HepG2 (cell line): ENCODE results near the gene CPNE4. TPM values are rescaled to one million over a fixed set of nuclear protein-coding genes. Genes with fewer than 3 reads are reported as not detected.

Experiments
- ATAC-seq: fragments of 200-7000 bp; cut with Tn5 transposase; 3 replicates; pipeline ENCODE4 v1.9.1; 2020; ENCODE audit warnings: mild to moderate bottlenecking, moderate library complexity
- BruUV-seq: library from RNA; stranded (reverse); fragments of 400-500 nt; replicated peaks from 2 replicates; lab custom pipeline; 2021; lab: Mats Ljungman, UMichigan
- CTCF ChIA-PET: fragments of 300-600 bp; formaldehyde crosslinking; extraction: SDS; loops from one replicate; lab custom pipeline; 2021; ENCODE audit warnings: low total read pairs, inconsistent platforms, low intra/inter-chr PET ratio; lab: Yijun Ruan, JAX
- POLR2A ChIA-PET: fragments of 350-600 bp; sonication (Branson Sonifier 250); formaldehyde crosslinking; loops from one replicate; lab custom pipeline; 2020; ENCODE audit warnings: antibody characterized with exemption, inconsistent platforms; lab: Yijun Ruan, JAX
- DNase-seq: peaks from one replicate; pipeline ENCODE4 v3.0.0-alpha.2; 2015; ENCODE audit warnings: low spot score
- FAIRE-seq: peaks from 3 replicates; lab custom pipeline; 2011; peaks lifted over from hg19 to GRCh38; lab: Jason Lieb, UNC
- H2AFZ ChIP-seq: one replicate; pipeline ENCODE4 v1.6.1; 2011; ENCODE audit warnings: low read length, inconsistent platforms
- H3K27ac ChIP-seq: fragments of 300-600 bp; 3 replicates; pipeline ENCODE4 v1.8.0; 2011; ENCODE audit warnings: mixed run types, mild to moderate bottlenecking, mixed read lengths, low read length, inconsistent platforms; ENCODE audit not compliant: insufficient read depth; ENCODE audit errors: extremely low read length
- H3K27me3 ChIP-seq, 2 experiments: fragments of 200-600 bp in 1 of 2; 2 replicates in 1 of 2; 3 replicates in 1 of 2; pipeline versions ENCODE4 v1.6.0 to v1.8.0; 2011; ENCODE audit warnings: low read length in 2 of 2, mild to moderate bottlenecking in 2 of 2, moderate library complexity in 2 of 2, inconsistent platforms in 1 of 2; ENCODE audit not compliant: insufficient read depth in 2 of 2, control insufficient read depth in 1 of 2
- H3K36me3 ChIP-seq, 2 experiments: fragments of 200-600 bp in 1 of 2; replicated peaks in 1 of 2; 2 replicates in 1 of 2; 3 replicates in 1 of 2; pipeline versions ENCODE4 v1.5.1 to v1.8.0; 2011; ENCODE audit warnings: low read length in 2 of 2, inconsistent platforms in 1 of 2; ENCODE audit not compliant: insufficient read depth in 2 of 2, control insufficient read depth in 1 of 2
- H3K4me1 ChIP-seq: 2 replicates; pipeline ENCODE4 v1.5.1; 2012; ENCODE audit warnings: low read length, inconsistent platforms; ENCODE audit not compliant: insufficient read depth
- H3K4me2 ChIP-seq: 2 replicates; pipeline ENCODE4 v1.6.0; 2011; ENCODE audit warnings: low read depth, low read length, inconsistent platforms
- H3K4me3 ChIP-seq, 3 experiments: fragments of 200-600 bp in 1 of 3; sonication (generic), shearing (Covaris generic) in 1 of 3; replicated peaks in 1 of 3; 2 replicates each; pipeline ENCODE4 v1.5.1; 2011 to 2016; ENCODE audit warnings: low read length in 3 of 3, inconsistent platforms in 2 of 3, low read depth in 2 of 3, mild to moderate bottlenecking in 2 of 3, control low read depth in 1 of 3, mixed read lengths in 1 of 3; ENCODE audit not compliant: insufficient read depth in 1 of 3
- H3K79me2 ChIP-seq: one replicate; pipeline ENCODE4 v1.6.1; 2011; ENCODE audit warnings: low read length, inconsistent platforms; ENCODE audit not compliant: insufficient read depth
- H3K9ac ChIP-seq: 2 replicates; pipeline ENCODE4 v1.6.0; 2011; ENCODE audit warnings: mild to moderate bottlenecking, low read depth, low read length, inconsistent platforms; ENCODE audit not compliant: insufficient read depth
- H3K9me3 ChIP-seq: 2 replicates; pipeline ENCODE4 v1.5.1; 2012; ENCODE audit warnings: mild to moderate bottlenecking, low read length
- H4K20me1 ChIP-seq: 2 replicates; pipeline ENCODE4 v1.6.0; 2011; ENCODE audit warnings: inconsistent platforms, mild to moderate bottlenecking, low read length, moderate library complexity; ENCODE audit not compliant: insufficient read depth
- EED ChIP-seq: sonication (generic); formaldehyde crosslinking; IDR thresholded peaks from 2 replicates; pipeline ENCODE4 v1.5.0; 2020; ENCODE audit warnings: mild to moderate bottlenecking, missing genetic modification reagents
- HHEX ChIP-seq: IDR thresholded peaks from 2 replicates; pipeline ENCODE4 v1.6.1; 2016; ENCODE audit warnings: control low read depth
- SOX5 ChIP-seq: IDR thresholded peaks from 2 replicates; pipeline ENCODE4 v1.6.1; 2016; ENCODE audit warnings: borderline replicate concordance
- STAG1 ChIP-seq: sonication (generic); formaldehyde crosslinking; IDR thresholded peaks from 2 replicates; pipeline ENCODE4 v1.4.0; 2020; ENCODE audit warnings: missing genetic modification reagents
- ZC3H4 ChIP-seq: sonication (generic); formaldehyde crosslinking; IDR thresholded peaks from 2 replicates; pipeline ENCODE4 v1.4.0; 2020; ENCODE audit warnings: missing genetic modification reagents, borderline replicate concordance
- ZNF451 ChIP-seq: sonication (generic); formaldehyde crosslinking; IDR thresholded peaks from 2 replicates; pipeline ENCODE4 v1.5.0; 2020; ENCODE audit warnings: mild to moderate bottlenecking, missing genetic modification reagents
- ZNF749 ChIP-seq: sonication (generic); formaldehyde crosslinking; IDR thresholded peaks from 2 replicates; pipeline ENCODE4 v1.8.0; 2022; ENCODE audit warnings: mild to moderate bottlenecking, missing genetic modification reagents, moderate library complexity, borderline replicate concordance
- WGBS: methylation state at CpG from one replicate; pipeline ENCODE4 v1.1.6; 2017; ENCODE audit warnings: low lambda C conversion rate; 5-methylcytosine and 5-hydroxymethylcytosine counted together
- in situ Hi-C: cut with HindIII; loops from 2 replicates; pipeline ENCODE4 v1.10.0; 2017; ENCODE audit warnings: low pct_unique_long_range_greater_than_20kb; ENCODE audit not compliant: extremely low pct_ligation_motif_present
- intact Hi-C: fragments of 100-400 bp; cut with micrococcal nuclease; formaldehyde crosslinking; loops from one replicate; pipeline ENCODE4 v1.10.0; 2022; ENCODE audit not compliant: unreplicated experiment
- polyA plus RNA-seq, 8 experiments: library from polyadenylated mRNA; depleted of rRNA in 3 of 8; stranded (reverse) in 7 of 8; unstranded in 1 of 8; fragments of >200 nt; fragmentation: Illumina TruSeq in 4 of 8; extraction: Trizol in 4 of 8; gene quantifications; 2 replicates each; pipeline versions ENCODE4 v1.2.1 to v1.2.3, GENCODE V29; 2011 to 2016; ENCODE audit warnings: low read depth in 4 of 8, missing spikeins in 1 of 8, mixed read lengths in 1 of 8; ENCODE audit not compliant: insufficient read depth in 1 of 8
- total RNA-seq, 5 experiments: library from RNA; depleted of rRNA; stranded (reverse); fragments of >200 nt; fragmentation: Illumina TruSeq; extraction: Trizol; gene quantifications; 2 replicates each; pipeline ENCODE4 v1.2.3, GENCODE V29; 2016; ENCODE audit warnings: low read depth in 1 of 5
- TF ChIP-seq, protein P1 (sequence below): IDR thresholded peaks from 2 replicates; pipeline ENCODE4 v1.6.1; 2016; ENCODE audit warnings: low read depth, missing genetic modification reagents, missing compliant biosample characterization

Gene CPNE4
- total and polyA plus RNA-seq, 2 of the 13 experiments (the other 11 are each of a cell fraction or from before 2014, with no cell fraction given): not detected

DNA sequence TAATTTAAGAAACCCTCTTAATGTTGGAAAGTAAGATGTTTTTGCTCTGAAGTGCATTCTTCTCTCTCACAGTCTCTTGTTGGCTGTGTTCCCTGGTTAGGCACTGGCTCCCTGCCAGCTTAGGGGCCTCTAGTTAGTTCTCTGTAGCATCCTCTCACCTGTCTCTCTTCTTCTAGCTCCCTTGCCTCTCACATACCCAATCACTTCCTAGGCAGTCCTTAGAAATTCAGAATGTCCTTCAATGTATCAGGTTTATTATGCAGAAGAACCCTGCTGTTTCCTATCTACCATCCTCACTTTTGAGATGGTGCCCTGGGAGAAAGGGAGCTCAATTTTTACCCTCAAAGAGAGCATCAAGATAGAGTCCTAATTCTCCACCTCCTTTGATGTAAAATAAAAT, 36.2 kb upstream of the CPNE4 start:
- intact Hi-C loops: no loop called here
- no peak overlapping the region for H3K27ac ChIP-seq
- ChIA-PET POLR2A (no interaction called here), CTCF (no interaction called here)
- H2AFZ ChIP-seq: no peak overlapping the region
- BruUV-seq: no TSS peak
- no peaks in the 10 kb centered on the region for H3K9me3 ChIP-seq
- TF ChIP-seq ZC3H4: no peak
- no peak for TF ChIP-seq HHEX (CRISPR knock-in tag)
- no peak for TF ChIP-seq STAG1 (CRISPR knock-in tag)
- TF ChIP-seq ZNF749 (CRISPR knock-in tag): no peak
- no peak for TF ChIP-seq ZNF451 (CRISPR knock-in tag)
- FAIRE-seq (no peak), ATAC-seq (no peak), DNase-seq (no peak)
- H3K79me2 ChIP-seq: no peaks in the 10 kb centered on the region
- no peaks in the 10 kb centered on the region for H3K36me3 ChIP-seq
- no peaks in the 10 kb centered on the region for H4K20me1 ChIP-seq
- no peaks in the 10 kb centered on the region for H3K27me3 ChIP-seq
- H3K4me2 ChIP-seq: no peak overlapping the region
- no peak overlapping the region for H3K9ac ChIP-seq
- in situ Hi-C loops: no loop called here
- no peak overlapping the region for H3K4me3 ChIP-seq
- H3K4me1 ChIP-seq: no peaks in the 10 kb centered on the region

GRCh38 chr3:132064114-132064513, 29.3 kb upstream of the CPNE4 start:
- CTCF ChIA-PET: no interaction called here
- DNase-seq: no peak

More at GRCh38 chr3:132064114-132064513, 29.3 kb upstream of the CPNE4 start:
- WGBS: 0% methylated on average over 3 of the region's 4 CpGs
- H4K20me1 ChIP-seq: no peaks in the 10 kb centered on the region
- no peak for TF ChIP-seq SOX5
- TF ChIP-seq EED (CRISPR knock-in tag): no peak
- TF ChIP-seq, protein P1, sequence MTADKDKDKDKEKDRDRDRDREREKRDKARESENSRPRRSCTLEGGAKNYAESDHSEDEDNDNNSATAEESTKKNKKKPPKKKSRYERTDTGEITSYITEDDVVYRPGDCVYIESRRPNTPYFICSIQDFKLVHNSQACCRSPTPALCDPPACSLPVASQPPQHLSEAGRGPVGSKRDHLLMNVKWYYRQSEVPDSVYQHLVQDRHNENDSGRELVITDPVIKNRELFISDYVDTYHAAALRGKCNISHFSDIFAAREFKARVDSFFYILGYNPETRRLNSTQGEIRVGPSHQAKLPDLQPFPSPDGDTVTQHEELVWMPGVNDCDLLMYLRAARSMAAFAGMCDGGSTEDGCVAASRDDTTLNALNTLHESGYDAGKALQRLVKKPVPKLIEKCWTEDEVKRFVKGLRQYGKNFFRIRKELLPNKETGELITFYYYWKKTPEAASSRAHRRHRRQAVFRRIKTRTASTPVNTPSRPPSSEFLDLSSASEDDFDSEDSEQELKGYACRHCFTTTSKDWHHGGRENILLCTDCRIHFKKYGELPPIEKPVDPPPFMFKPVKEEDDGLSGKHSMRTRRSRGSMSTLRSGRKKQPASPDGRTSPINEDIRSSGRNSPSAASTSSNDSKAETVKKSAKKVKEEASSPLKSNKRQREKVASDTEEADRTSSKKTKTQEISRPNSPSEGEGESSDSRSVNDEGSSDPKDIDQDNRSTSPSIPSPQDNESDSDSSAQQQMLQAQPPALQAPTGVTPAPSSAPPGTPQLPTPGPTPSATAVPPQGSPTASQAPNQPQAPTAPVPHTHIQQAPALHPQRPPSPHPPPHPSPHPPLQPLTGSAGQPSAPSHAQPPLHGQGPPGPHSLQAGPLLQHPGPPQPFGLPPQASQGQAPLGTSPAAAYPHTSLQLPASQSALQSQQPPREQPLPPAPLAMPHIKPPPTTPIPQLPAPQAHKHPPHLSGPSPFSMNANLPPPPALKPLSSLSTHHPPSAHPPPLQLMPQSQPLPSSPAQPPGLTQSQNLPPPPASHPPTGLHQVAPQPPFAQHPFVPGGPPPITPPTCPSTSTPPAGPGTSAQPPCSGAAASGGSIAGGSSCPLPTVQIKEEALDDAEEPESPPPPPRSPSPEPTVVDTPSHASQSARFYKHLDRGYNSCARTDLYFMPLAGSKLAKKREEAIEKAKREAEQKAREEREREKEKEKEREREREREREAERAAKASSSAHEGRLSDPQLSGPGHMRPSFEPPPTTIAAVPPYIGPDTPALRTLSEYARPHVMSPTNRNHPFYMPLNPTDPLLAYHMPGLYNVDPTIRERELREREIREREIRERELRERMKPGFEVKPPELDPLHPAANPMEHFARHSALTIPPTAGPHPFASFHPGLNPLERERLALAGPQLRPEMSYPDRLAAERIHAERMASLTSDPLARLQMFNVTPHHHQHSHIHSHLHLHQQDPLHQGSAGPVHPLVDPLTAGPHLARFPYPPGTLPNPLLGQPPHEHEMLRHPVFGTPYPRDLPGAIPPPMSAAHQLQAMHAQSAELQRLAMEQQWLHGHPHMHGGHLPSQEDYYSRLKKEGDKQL: no peak
- H3K4me1 ChIP-seq: no peaks in the 10 kb centered on the region
- in situ Hi-C loops: no loop called here
- no TSS peak for BruUV-seq
- H2AFZ ChIP-seq: no peak overlapping the region
- no peaks in the 10 kb centered on the region for H3K36me3 ChIP-seq
- FAIRE-seq (no peak), ATAC-seq (no peak)
- H3K79me2 ChIP-seq: no peaks in the 10 kb centered on the region
- no peak overlapping the region for H3K27ac ChIP-seq
- no peak overlapping the region for H3K9ac ChIP-seq
- no peak overlapping the region for H3K4me3 ChIP-seq
- no peaks in the 10 kb centered on the region; a peak in 1 of 5 replicates for H3K27me3 ChIP-seq
- H3K9me3 ChIP-seq: no peaks in the 10 kb centered on the region
- POLR2A ChIA-PET: no interaction called here
- H3K4me2 ChIP-seq: no peak overlapping the region
- intact Hi-C loops: no loop called here
